Measurements from ENCODE around the gene TYK2. TPM values are rescaled to one million over a fixed set of nuclear protein-coding genes. Genes with fewer than 3 reads are reported as not detected.
A peak's percentile ranks its signal among the peaks of the same experiment; 100 is the strongest.
"Not testable (repeated sequence)": the region's sequence is repeated elsewhere in the genome, so short reads cannot be mapped to it uniquely, and the experiment has no call there.

TYK2 gene
- total RNA-seq, 1 donor from 2014 or later = 60.3 TPM

DNA sequence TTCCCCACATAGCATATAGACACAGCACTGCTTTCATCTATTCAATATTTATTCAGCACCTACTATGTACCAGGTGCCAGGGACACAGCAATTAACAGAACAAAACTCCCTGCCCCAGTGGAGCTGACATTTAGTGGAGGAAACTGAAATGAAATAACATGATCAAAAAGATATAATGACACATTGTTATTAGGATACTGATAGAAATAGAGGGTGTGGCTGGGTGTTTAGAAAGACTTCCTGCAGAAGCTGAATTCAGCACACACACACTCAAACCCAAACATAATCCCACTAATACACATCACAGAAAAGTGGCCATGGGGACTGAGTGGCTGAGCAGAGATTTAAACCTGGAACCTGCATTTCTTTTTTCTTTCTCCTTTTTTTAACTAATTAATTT, 26.7 kb upstream of the TYK2 start:
- no peak for DNase-seq

DNA sequence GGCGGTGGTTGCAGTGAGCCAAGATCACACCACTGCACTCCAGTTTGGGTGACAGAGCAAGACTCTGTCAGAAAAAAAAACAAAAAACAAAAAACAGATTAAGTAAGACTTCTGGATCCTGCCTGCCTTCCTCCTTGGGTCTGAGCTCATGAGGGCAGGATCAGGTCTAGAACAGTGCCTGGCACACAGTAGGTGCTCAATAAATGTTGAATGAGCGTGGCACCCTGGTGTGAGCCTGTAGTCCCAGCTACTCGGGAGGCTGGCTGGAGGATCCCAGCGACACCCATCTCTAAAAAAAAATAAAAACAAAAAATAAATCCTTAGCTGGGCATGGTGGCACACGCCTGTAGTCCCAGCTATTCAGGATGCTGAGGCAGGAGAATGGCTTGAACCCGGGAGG, 25.8 kb upstream of the TYK2 start:
- no peak for DNase-seq

DNA sequence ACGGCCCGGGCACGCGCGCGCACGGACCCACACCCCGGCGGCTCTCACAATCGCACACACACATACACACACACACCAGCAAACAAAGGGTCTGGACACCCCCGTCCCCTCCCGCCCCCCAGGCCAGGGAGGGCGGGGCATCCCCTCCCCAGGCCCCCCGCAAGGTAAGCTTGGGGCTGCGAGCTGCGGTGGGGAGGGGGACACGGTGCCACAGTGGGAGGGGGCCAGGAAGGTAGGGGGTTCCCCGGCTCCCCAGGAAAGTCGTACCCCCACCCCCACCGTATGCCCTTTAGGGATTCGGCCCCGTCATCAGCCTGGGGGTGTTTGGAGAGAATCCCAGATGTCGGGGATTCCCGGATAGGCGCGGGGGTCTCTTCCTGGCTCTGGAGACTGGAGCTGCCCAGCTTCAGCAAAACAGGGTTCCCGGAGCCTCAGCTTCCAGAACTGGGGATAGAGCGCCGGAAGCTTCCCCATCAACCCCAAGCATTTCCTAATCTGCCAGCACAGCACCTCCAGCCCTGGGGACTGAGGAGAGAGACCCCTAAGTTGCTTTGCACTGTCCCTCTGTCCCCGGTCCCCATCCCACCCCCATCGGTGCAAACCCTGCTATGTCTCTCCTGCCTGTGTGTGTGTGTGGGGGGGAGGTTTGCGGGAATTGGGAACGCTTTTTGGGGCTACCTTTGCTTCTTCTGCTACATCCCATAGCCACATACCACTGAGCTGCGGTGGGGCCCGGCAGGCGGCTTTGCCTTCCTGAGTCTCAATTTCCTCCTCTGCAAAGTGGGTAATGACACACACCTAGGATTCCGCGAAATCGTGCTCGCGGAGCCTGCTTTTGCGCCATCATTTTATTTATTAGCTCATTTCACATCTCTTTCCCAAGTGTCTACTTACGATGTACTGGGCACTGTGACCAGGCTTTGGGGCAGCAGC, 24.8 kb upstream of the TYK2 start:
- DNase-seq = no peak

DNA sequence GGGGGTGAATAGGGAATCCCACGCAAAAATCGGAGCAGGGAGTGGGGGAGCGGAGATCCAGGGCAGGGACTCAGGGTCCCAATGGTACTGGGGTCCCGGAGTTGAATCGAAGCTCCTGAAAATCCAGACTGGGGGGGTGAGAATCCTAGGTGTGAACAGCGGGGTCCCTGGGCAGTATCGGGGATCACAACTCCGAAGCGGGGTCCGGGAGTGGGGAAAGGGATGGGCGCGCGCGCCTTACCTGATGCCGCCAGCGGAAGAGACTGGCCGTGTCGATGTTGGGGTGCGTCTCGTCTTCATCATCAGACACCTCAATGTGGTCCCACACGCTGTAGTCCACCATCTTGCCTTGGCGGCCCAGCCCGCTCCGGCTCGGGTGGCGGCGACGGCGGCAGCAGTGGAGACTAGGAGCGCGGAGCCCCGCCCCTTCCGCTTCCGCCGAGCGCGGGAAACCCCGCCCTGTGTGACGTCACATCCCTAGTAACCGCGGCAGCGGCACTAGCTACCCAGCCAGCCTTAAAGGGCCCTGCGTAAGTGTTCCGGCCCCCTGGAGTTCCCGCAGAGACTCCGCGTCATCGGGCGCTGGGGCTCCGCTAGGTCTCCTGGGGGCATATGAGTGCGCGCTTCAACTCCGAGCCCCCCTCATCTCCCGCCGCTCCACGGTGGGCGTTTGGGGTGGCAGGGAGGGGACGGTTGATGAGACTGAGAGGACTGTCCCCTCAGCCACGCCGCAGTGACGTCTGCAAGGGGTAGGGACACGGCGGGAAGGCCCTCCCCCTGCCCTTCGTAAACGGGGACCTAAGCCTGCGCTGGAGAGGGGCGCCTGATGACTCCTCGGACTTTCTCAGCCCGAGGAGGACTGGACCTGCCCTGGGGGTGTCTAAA, 23.0 kb upstream of the TYK2 start, which contains the start of gene CDC37:
TSS of gene CDC37 (minus strand) at position 406 of the 885 bp plus-strand sequence. CDS start at position 343, 63 bp downstream.
- DNase-seq = peak; percentile 98

DNA sequence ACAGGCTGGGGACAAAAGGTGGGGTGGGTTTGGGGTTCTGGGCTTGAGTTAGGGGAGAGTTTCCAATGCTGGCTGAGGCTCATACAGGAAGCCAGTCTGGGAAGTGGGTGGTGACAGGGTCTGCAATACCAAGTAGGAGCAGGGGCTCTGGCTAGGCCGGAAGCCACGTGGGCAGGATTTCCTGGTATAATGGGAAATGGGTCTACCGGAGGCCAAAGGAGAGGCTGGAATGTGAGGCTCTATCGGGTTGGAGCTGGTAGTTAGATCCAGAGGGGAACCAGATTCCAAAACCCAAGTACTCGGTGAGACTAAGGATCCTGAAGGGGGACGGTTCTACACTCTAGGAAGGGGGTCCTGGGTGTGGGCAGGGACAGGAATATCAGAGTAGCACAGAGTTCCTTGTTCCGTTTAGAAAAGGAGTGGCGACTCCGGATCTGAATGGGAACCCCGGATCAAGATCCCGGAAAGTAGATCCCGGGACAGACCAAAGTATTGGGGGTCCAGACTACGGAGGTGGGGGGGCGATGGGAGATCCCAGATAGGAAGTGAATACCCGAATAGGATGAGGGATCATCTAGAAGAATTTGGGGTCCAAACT, 22.2 kb upstream of the TYK2 start:
- no peak for DNase-seq

DNA sequence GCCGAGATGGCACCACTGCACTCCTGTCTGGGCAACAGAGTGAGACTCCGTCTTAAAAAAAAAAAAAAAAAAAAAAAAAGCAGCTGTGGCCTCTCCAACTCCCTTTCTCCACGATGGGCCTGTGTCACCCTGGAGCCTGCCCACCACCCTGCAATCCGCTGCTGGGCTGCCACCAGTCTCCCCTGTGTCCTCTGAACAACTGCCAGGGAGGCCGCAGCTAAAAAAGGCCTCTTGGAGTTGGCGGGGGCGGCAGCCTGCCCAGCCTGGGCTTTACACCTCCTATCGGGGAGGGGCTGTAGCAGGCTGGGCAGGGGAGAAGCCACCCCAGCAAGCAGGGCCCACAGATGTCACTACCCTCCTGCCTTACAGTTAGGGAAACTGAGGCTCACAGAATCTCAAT, 19.5 kb upstream of the TYK2 start:
- DNase-seq = no peak

DNA sequence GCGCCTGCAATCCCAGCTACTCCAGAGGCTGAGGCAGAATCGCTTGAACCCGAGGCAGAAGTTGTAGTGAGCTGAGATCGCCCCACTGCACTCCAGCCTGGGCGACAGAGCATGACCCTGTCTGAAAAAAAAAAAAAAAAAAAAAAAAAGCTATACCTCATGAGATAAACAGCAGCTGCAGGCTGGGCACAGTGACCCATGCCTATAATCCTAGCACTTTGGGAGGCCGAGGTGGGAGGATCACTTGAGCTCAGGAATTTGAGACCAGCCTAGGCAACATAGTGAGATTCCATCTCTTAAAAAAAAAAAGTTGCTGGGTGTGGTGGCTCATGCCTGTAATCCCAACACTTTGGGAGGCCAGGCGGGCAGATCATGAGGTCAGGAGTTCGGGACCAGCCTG, 19.0 kb upstream of the TYK2 start:
- not testable (repeated sequence) for DNase-seq

DNA sequence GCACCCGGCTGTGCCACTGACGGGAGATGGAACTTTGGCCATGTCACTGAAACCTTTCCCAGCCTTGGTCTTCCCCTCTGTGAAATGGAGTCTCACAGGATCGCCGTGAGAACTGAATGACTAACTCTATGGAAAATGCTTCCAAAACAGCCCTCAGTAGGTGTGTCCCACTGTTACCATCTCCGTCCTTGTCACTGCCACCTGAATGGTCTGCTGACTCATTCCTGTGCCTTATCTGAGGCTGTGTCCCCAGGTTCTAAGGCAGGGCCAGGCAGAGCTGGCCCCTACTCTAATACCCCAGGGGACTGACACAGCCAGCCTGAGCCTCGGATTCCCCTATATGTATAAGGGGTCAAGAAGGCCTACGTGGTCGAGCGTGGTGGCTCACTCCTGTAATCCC, 18.4 kb upstream of the TYK2 start:
- DNase-seq = no peak

DNA sequence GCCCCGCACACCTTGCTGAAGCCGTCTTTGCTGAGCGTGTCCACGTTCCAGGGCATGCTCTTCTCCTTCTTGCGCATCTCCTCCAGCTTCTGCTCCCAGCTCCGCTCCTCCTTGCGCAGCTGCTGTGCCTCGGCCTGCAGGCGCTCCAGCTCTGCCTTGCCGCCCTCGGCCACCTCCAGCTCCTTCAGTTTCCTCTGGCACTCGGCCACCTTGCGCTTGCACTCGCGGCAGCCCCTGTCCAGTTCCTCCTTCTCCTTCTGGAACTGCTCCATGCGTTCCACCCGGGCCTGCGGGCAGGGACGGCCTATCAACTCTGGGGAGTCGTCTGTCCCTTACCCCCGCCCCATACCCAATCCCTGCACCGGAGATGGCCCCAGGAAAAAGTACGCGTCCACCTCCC, 15.5 kb upstream of the TYK2 start:
- no peak for DNase-seq

DNA sequence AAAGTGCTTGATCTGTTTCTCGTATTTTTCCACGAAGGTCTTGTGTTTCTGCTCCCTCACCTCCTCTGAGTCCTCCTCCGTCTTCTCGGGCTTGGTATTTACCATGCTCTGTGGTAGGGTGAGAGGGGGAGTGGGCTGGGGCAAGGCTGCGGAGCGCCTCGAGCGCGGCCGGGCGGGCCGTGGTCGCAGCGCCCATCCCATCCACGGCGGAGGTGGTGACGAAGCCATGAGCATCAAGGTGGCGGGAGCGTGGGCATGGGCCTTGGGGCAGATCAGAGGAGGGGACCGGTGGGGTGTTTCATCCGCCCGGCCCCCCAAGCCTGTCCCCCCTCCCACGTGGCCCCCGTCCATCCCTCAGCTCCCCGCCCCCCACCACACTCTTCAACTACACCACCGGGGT, 15.1 kb upstream of the TYK2 start:
- DNase-seq = no peak

DNA sequence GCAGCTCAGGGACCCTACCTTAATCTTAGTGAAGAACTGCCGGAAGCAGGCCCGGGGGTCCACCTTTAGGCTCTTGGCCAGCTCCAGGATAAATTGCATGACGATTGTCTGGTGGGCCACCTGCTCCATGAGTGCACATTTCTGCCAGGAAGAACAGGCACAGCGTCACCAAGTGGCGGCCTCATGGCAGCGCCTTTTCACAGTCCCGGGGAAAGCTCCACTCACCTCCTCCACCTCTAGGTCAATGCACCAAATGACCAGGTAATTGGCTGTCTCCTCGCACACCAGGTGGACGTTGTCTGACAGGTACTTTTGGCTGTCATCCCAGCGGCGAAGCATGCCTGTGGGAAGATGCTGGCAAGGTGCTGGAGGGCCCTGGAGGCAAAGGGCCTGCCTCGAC, 14.6 kb upstream of the TYK2 start:
- DNase-seq = no peak

DNA sequence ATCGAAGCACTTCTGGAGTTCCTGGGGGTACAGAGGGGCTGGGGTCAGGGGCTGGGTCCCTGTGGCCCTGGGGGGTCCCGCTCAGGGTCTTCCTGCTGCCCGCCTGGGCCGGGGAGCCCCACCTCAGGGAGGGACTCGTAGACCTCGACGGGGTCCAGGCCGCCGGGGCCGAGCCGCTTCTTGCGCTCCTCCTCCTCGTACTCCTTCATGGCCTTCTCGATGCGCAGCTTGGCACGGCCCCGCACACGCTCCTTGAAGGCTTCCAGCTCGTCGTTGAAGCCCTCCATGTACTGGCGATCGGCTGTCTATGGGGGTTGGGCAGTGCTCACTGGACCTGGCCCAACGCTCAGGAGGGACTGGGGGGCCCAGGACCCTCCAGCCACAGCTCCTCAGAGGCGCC, 12.8 kb upstream of the TYK2 start:
- DNase-seq = no peak

DNA sequence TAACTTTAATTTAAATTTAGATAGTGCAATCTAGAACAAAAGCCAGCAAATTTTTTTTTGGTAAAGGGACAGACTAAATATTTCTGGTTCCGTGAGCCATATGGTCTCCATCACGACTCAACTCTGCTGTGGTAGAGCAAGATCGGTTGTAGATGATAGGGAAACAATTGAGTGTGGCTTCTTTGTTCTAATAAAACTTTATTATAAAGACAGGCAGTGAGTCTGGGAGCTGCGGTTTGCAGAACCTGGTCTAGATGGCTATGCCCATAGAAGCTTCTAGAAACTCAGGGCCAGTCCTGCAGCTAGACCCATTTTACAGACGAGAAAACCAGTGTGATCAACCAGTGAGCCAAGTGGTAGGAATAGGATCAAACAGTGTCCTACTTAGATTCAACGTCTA, 11.7 kb upstream of the TYK2 start:
- no peak for DNase-seq

DNA sequence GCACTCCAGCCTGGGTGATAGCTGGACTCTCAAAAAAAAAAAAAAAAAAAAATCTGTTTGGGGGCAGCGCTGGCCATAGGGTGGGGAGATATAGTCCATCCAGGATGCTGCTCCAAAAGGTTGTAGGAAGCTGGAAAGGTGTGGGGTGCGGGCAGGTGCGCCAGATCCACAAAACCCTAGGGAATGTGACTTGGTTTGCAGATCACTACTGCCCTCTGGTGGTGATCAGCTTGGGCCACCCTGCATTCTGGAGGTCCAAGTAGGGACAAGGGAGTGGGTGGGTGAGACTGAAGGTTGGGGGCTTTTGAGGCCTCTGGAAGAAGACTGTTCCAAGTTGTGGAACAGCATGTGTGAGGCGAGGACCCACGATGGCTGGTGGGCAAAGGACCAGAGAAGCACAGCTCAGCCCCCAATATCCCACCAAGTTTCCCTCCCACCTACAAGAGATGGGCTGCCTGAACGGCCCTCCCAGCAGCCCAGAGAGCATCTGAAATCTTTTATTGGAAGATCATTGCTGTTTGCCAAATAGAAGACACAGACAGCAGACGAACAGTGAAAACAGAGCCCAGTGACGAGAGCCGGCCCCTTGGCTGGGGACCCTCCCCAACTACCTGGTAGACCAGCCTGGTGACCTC, 10.4 kb upstream of the TYK2 start:
- DNase-seq = peak; percentile 72

DNA sequence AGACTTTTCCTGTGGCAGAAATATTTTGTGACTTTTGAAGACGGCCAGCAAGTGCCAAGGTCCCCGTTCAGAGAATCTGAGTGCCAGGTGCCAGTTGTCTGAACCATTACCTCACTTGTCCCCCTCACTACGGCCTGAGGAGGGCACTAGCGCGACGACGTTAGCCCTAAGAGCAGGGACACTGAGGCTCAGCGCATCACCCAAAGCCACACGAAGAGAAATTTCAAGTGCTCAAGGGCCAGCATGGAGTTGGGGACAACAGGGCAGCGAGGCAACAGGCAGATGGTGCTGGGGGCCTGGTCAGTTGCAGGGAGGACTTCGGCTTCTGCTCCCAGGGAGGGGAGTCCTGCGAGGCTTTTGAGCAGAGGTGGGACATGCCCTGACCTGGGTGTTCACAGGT, 9.5 kb upstream of the TYK2 start:
- DNase-seq = no peak

DNA sequence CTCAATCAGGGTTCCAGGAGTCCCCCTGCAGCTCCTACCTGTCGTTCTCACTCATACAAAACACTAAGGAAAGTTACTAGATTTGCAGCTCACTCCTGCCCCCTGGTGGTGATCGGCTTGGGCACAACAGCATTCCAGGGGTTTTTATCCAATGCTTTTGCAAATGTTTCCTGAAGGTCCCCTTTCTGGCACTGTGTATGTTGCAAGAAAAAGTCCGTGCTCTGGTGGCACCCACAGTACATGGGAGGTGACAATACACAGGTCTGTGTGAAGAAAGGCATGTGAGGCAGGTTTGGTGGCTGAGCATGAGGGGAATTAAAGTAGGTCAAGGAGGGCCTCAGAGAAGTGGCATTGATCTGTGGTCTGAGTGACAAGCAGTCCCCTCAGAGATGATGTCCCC, 8.6 kb upstream of the TYK2 start:
- DNase-seq = peak; percentile 94

DNA sequence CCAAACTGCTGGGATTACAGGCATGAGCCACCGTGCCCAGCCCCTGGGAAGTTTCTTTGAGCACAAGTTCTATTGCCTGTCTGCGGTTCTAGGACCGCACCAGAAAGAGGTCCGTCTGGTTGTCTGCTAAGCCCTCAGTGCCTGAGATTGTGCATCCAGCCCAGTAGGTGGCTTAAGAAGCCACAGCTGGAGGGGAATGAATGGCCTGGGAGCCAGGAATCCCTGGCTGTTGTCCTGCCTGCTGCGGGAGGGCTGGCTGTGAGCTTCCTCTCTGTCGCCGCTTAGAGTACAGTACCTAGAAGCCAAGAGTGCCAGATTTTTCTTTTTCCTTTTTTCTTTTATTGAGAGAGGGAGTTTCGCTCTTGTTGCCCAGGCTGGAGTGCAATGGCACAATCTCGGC, 4.2 kb upstream of the TYK2 start:
- DNase-seq = no peak

DNA sequence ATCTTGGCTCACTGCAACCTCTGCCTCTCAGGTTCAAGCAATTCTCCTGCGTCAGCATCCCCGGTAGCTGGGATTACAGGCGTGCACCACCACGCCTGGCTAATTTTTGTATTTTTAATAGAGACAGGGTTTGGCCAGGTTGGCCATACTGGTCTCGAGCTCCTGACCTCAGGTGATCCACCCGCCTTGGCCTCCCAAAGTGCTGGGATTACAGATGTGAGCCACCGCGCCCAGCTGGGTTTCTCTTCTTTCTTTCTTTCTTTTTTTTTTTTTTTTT, 2.8 kb upstream of the TYK2 start:
- not testable (repeated sequence) for DNase-seq

DNA sequence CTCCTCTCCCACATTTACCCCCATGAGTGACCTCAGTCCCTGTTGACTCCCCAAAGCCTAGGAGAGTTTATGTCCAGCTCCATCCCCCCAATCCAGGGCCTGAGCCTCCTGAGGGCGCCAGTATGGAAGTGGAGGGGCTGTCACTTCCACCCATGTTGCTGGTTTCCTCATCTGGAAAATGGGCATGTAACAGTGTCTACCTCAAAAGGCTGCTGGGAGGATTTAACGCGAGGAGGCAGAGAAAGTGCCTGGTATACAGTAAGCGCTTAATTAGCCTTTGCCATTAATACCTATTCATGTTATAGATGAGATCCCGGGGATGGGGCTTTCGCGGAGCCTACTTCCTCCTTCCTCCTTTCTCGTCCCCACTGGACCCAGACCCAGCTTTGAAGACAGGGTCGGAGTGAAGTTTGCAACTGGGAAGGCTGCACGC, 476 bp downstream of the TYK2 start:
- no peak for DNase-seq

DNA sequence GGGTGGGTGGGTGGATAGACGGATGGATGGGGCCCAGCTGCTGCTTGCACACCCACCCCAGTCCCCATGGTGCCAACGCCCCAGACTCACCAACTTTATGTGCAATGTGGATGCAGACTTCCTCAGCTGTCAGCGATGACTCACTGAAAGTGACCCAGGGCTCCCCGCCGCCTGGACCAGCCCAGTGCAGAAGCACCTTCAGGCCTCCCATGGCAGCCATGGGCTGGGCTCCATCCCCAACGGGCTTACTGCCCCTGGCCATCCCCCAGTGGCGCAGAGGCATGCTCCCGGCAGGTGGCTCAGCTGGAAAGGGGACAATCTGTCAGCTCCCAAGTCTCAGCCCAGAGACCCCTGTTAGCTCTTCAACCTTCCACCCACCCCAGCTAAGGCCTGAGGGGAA, 2.2 kb downstream of the TYK2 start:
- no peak for DNase-seq

DNA sequence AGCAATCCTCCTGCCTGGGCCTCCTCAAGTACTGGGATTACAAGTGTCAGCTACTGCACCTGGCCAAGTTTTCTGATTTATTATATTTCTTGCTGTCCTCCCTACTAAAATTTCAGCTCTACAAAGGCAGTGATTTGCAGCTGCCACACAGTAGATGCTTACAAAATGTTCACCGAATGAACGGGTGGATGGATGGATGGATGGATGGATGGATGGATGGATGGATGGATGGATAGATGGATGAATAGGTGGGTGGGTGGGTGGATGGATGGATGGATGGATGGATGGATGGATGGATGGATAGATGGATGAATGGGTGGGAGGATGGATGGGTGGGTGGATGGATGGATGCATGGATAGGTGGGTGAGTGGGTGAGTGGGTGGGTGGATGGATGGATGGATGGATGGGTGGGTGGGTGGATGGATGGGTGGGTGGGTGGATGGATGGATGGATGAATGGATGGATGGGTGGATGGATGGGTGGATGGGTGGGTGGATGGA, 3.2 kb downstream of the TYK2 start:
- not testable (repeated sequence) for DNase-seq

DNA sequence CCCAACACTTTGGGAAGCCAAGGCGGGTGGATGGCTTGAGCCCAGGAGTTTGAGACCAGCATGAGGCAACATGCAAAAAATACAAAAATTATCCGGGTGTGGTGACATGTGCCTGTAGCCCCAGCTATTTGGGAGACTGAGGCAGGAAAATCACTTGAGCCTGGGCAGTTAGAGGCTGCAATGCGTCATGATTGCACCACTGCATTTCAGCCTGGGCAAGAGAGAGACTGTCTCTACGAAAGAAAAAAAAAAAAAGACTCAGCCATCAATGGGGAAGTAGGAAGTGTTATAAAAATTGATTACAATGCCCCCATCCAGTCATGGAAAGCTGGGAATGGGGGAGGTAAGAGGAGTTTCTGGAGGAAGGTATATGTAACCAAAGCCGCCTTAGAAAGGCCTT, 5.4 kb downstream of the TYK2 start:
- no peak for DNase-seq

All from tongue (tissue), 2 donors.